Tibial artery (tissue), 4 donors: ENCODE data around the gene TAF6.
"Not testable (repeated sequence)": the region's sequence is repeated elsewhere in the genome, so short reads cannot be mapped to it uniquely, and the experiment has no call there.

Experiments used
- DNase-seq, 2 donors: peaks; one replicate each; pipeline ENCODE4 v3.0.0-alpha.2; 2019
- H3K27ac ChIP-seq, 2 donors: fragments of 200-600 bp; sonication (generic) in 1 of 2; 1 replicate in 1 of 2; 2 replicates in 1 of 2; pipeline ENCODE4 v1.5.1; 2018 to 2019; ENCODE audit warnings: mild to moderate bottlenecking in 1 of 2
- H3K27me3 ChIP-seq, 2 donors: fragments of 200-600 bp; sonication (generic) in 1 of 2; one replicate each; pipeline versions ENCODE4 v1.5.1 to v1.6.0; 2016 to 2019
- H3K36me3 ChIP-seq, 3 donors: fragments of 200-600 bp; sonication (generic) in 2 of 3; one replicate each; pipeline ENCODE4 v1.5.1; 2016 to 2019; ENCODE audit warnings: mild to moderate bottlenecking in 2 of 3
- H3K4me1 ChIP-seq, 4 donors: fragments of 200-600 bp; sonication (generic) in 2 of 4; 1 replicate in 3 of 4; 2 replicates in 1 of 4; pipeline ENCODE4 v1.5.1; 2016 to 2019
- H3K4me3 ChIP-seq, 2 donors: fragments of 200-600 bp; sonication (generic) in 1 of 2; 1 replicate in 1 of 2; 2 replicates in 1 of 2; pipeline ENCODE4 v1.5.1; 2018 to 2019; ENCODE audit warnings: mild to moderate bottlenecking in 2 of 2
- H3K9me3 ChIP-seq, 3 donors: fragments of 200-600 bp; sonication (generic) in 1 of 3; one replicate each; pipeline ENCODE4 v1.5.1; 2016 to 2019
- CTCF ChIP-seq, 2 experiments: fragments of 200-600 bp in 1 of 2; fragments of 450-650 bp in 1 of 2; IDR thresholded peaks; one replicate each; pipeline ENCODE4 v1.5.1; 2017 to 2019; ENCODE audit warnings: antibody characterized with exemption in 2 of 2, mild to moderate bottlenecking in 1 of 2, moderate library complexity in 1 of 2
- intact Hi-C: fragments of 100-400 bp; cut with DNase I; formaldehyde crosslinking; loops from one replicate; pipeline ENCODE4 v1.15.0; 2023; ENCODE audit warnings: low total_unique reads

TAF6 gene

GRCh38 chr7:100130608-100131453, 11.7 kb upstream of the TAF6 start:
- peak; percentile 72 to 86 for DNase-seq
- intact Hi-C loops: no loop called here
- Histone ChIP-seq H3K9me3 (no peaks in the 10 kb centered on the region), H3K27ac (no peak overlapping the region), H3K27me3 (no peaks in the 10 kb centered on the region), H3K36me3 (no peaks in the 10 kb centered on the region), H3K4me3 (peak overlapping the region in 1 of 2 donors; percentile 19), H3K4me1 (peaks cover 0 to 26% (median 12%) of the 10 kb centered on the region in 4 donors)
- peak; percentile 80 to 89 for TF ChIP-seq CTCF (IDR thresholded peaks at IDR 0.05)

GRCh38 chr7:100130220-100130607, 11.1 kb upstream of the TAF6 start:
- H3K27ac ChIP-seq, H3K27me3 ChIP-seq, DNase-seq, H3K4me3 ChIP-seq, intact Hi-C loops, H3K9me3 ChIP-seq, H3K36me3 ChIP-seq: not testable (repeated sequence)
- peaks cover 0 to 31% (median 15%) of the 10 kb centered on the region in 4 donors for H3K4me1 ChIP-seq

GRCh38 chr7:100128637-100128963, 9.4 kb upstream of the TAF6 start:
- H3K36me3 ChIP-seq: peaks cover 0 to 11% (median 2%) of the 10 kb centered on the region in 3 donors
- peak overlapping the region in 1 of 2 donors; percentile 88 for H3K4me3 ChIP-seq
- no peaks in the 10 kb centered on the region for H3K9me3 ChIP-seq
- TF ChIP-seq CTCF (IDR thresholded peaks at IDR 0.05): no peak
- peak overlapping the region in 1 of 2 donors; percentile 87 for H3K27ac ChIP-seq
- peaks cover 0 to 31% (median 15%) of the 10 kb centered on the region in 4 donors for H3K4me1 ChIP-seq
- intact Hi-C loops: no loop called here
- DNase-seq: no peak
- no peaks in the 10 kb centered on the region for H3K27me3 ChIP-seq

GRCh38 chr7:100127866-100128636, 8.9 kb upstream of the TAF6 start:
- H3K36me3 ChIP-seq: peaks cover 0 to 16% (median 4%) of the 10 kb centered on the region in 3 donors
- H3K4me1 ChIP-seq: peaks cover 0 to 31% (median 15%) of the 10 kb centered on the region in 4 donors
- no peak for TF ChIP-seq CTCF (IDR thresholded peaks at IDR 0.05)
- no peaks in the 10 kb centered on the region for H3K27me3 ChIP-seq
- H3K4me3 ChIP-seq: peak overlapping the region; percentile 68 to 88
- intact Hi-C loops: loop anchor here (2.0 kb wide), 1 partner anchor 27 kb away; the partner anchor contains the start of genes AP4M1 and MCM7
- no peak for DNase-seq
- peak overlapping the region; percentile 82 to 87 for H3K27ac ChIP-seq
- H3K9me3 ChIP-seq: no peaks in the 10 kb centered on the region

GRCh38 chr7:100126931-100127865, 8.0 kb upstream of the TAF6 start, which contains the start of gene MBLAC1:
Gene MBLAC1 (plus strand): TSS chr7:100126967. CDS start chr7:100127396, 429 bp downstream.
- peak in 1 of 2 experiments; percentile 2 for TF ChIP-seq CTCF (IDR thresholded peaks at IDR 0.05)
- intact Hi-C loops: loop anchor here (2.0 kb wide), 1 partner anchor 26 kb away; the partner anchor contains the start of genes AP4M1 and MCM7
- peaks cover 0 to 34% (median 15%) of the 10 kb centered on the region in 4 donors for H3K4me1 ChIP-seq
- H3K36me3 ChIP-seq: peaks cover 0 to 25% (median 4%) of the 10 kb centered on the region in 3 donors
- DNase-seq: peak; percentile 86 to 93
- H3K27me3 ChIP-seq: no peaks in the 10 kb centered on the region
- H3K4me3 ChIP-seq: peak within 1 kb of the TSS; percentile 68 to 88
- no peaks in the 10 kb centered on the region for H3K9me3 ChIP-seq
- H3K27ac ChIP-seq: peak within 1 kb of the TSS; percentile 82 to 87
